Liver (tissue), 9 donors: ENCODE measurements around the gene STX5. TPM values are rescaled to one million over a fixed set of nuclear protein-coding genes. Genes with fewer than 3 reads are reported as not detected.

ENCODE experiments used
- DNase-seq: peaks from one replicate; pipeline ENCODE4 v3.0.0-alpha.2; 2017; ENCODE audit warnings: low spot score
- H3K27ac ChIP-seq, 2 donors: one replicate each; pipeline ENCODE4 v1.7.0; 2013; ENCODE audit warnings: inconsistent platforms in 2 of 2, low read length in 2 of 2, control low read depth in 1 of 2, low read depth in 1 of 2, mild to moderate bottlenecking in 1 of 2
- H3K27me3 ChIP-seq, 4 donors: one replicate each; pipeline versions ENCODE4 v1.6.1 to v1.7.0; 2013; ENCODE audit warnings: low read length in 3 of 4, inconsistent platforms in 1 of 4, mild to moderate bottlenecking in 1 of 4, moderate library complexity in 1 of 4; ENCODE audit not compliant: control insufficient read depth in 4 of 4, insufficient read depth in 4 of 4
- H3K36me3 ChIP-seq, 4 donors: one replicate each; pipeline versions ENCODE4 v1.6.1 to v1.7.0; 2013; ENCODE audit warnings: low read length in 3 of 4, mild to moderate bottlenecking in 3 of 4, low read depth in 1 of 4, moderate library complexity in 1 of 4; ENCODE audit not compliant: control insufficient read depth in 4 of 4, insufficient read depth in 3 of 4
- H3K4me1 ChIP-seq, 4 donors: one replicate each; pipeline versions ENCODE4 v1.6.1 to v1.7.0; 2013; ENCODE audit warnings: low read length in 3 of 4, mild to moderate bottlenecking in 3 of 4, moderate library complexity in 1 of 4; ENCODE audit not compliant: control insufficient read depth in 4 of 4, insufficient read depth in 4 of 4
- H3K4me3 ChIP-seq, 3 donors: one replicate each; pipeline versions ENCODE4 v1.6.1 to v1.7.0; 2013; ENCODE audit warnings: low read length in 3 of 3, control low read depth in 1 of 3, low read depth in 1 of 3, mild to moderate bottlenecking in 1 of 3
- H3K9ac ChIP-seq, 2 donors: one replicate each; pipeline ENCODE4 v1.7.0; 2013; ENCODE audit warnings: low read length in 2 of 2, mild to moderate bottlenecking in 2 of 2, moderate library complexity in 2 of 2, control low read depth in 1 of 2, low read depth in 1 of 2
- H3K9me3 ChIP-seq, 4 donors: one replicate each; pipeline versions ENCODE4 v1.6.1 to v1.7.0; 2013; ENCODE audit warnings: low read length in 3 of 4; ENCODE audit not compliant: control insufficient read depth in 4 of 4
- ATF3 ChIP-seq: IDR thresholded peaks from 2 replicates; pipeline ENCODE4 v1.6.1; 2016; ENCODE audit warnings: antibody characterized with exemption
- CTCF ChIP-seq: fragments of 150-350 bp; IDR thresholded peaks from 2 replicates; pipeline ENCODE4 v1.5.1; 2017; ENCODE audit warnings: improper control_type of control experiment, low read depth, low read length; ENCODE audit not compliant: missing input control
- EGR1 ChIP-seq, 2 donors: IDR thresholded peaks; 2 replicates each; pipeline ENCODE4 v1.6.1; 2016 to 2018; ENCODE audit warnings: antibody characterized with exemption in 2 of 2, low read depth in 2 of 2
- FOXA1 ChIP-seq: IDR thresholded peaks from 2 replicates; pipeline ENCODE4 v1.6.1; 2016; ENCODE audit warnings: antibody characterized with exemption
- FOXA2 ChIP-seq: IDR thresholded peaks from 2 replicates; pipeline ENCODE4 v1.6.1; 2016; ENCODE audit warnings: antibody characterized with exemption
- GABPA ChIP-seq, 2 donors: IDR thresholded peaks in 1 of 2; conservative IDR thresholded peaks in 1 of 2; 2 replicates each; pipeline ENCODE4 v1.6.1; 2016; ENCODE audit warnings: antibody characterized with exemption in 2 of 2, mild to moderate bottlenecking in 1 of 2, moderate library complexity in 1 of 2
- HNF4A ChIP-seq, 2 donors: conservative IDR thresholded peaks; 2 replicates each; pipeline ENCODE4 v1.6.1; 2016; ENCODE audit warnings: antibody characterized with exemption in 2 of 2, mild to moderate bottlenecking in 2 of 2
- HNF4G ChIP-seq: IDR thresholded peaks from 2 replicates; pipeline ENCODE4 v1.6.1; 2016; ENCODE audit warnings: antibody characterized with exemption
- MAX ChIP-seq: IDR thresholded peaks from 2 replicates; pipeline ENCODE4 v1.6.1; 2016; ENCODE audit warnings: antibody characterized with exemption
- NR2F2 ChIP-seq: IDR thresholded peaks from 2 replicates; pipeline ENCODE4 v1.6.1; 2016; ENCODE audit warnings: antibody characterized with exemption
- RAD21 ChIP-seq, 2 donors: IDR thresholded peaks; 2 replicates each; pipeline ENCODE4 v1.6.1; 2016; ENCODE audit warnings: antibody characterized with exemption in 2 of 2, mild to moderate bottlenecking in 2 of 2
- REST ChIP-seq: IDR thresholded peaks from 2 replicates; pipeline ENCODE4 v1.6.1; 2016; ENCODE audit warnings: antibody characterized with exemption, mild to moderate bottlenecking
- RXRA ChIP-seq, 2 donors: IDR thresholded peaks; 2 replicates each; pipeline ENCODE4 v1.6.1; 2017 to 2018; ENCODE audit warnings: antibody characterized with exemption in 2 of 2, mild to moderate bottlenecking in 1 of 2
- SP1 ChIP-seq: IDR thresholded peaks from 2 replicates; pipeline ENCODE4 v1.6.1; 2018; ENCODE audit warnings: antibody characterized with exemption, mild to moderate bottlenecking
- TAF1 ChIP-seq: conservative IDR thresholded peaks from 2 replicates; pipeline ENCODE4 v1.6.1; 2016; ENCODE audit warnings: antibody characterized with exemption, mild to moderate bottlenecking
- YY1 ChIP-seq: IDR thresholded peaks from 2 replicates; pipeline ENCODE4 v1.6.1; 2016; ENCODE audit warnings: antibody characterized with exemption, mild to moderate bottlenecking
- ZBTB33 ChIP-seq: IDR thresholded peaks from 2 replicates; pipeline ENCODE4 v1.6.1; 2016; ENCODE audit warnings: antibody characterized with exemption
- WGBS: extraction: QIAGEN DNeasy Blood & Tissue Kit; methylation state at CpG from one replicate; pipeline ENCODE4 v1.1.7; 2013; 5-methylcytosine and 5-hydroxymethylcytosine counted together
- polyA plus RNA-seq, 2 donors: library from polyadenylated mRNA; stranded (reverse) in 1 of 2; unstranded in 1 of 2; fragments of 200-250 nt in 1 of 2; fragments of >200 nt in 1 of 2; fragmentation: Nextera tagmentation in 1 of 2; extraction: Ambion mirVana in 1 of 2; gene quantifications; one replicate each; pipeline versions ENCODE4 v1.2.1 to v1.2.3, GENCODE V29; 2013 to 2015
- total RNA-seq, 2 donors: library from RNA; depleted of rRNA; stranded (reverse); fragments of >200 nt; gene quantifications; one replicate each; pipeline ENCODE4 v1.2.3, GENCODE V29; 2014
- donor health status: healthy.
- donor health status: healthy.
- donor health status: healthy.
- donor health status: healthy.
- donor health status: healthy.

Gene STX5
- total and polyA plus RNA-seq, 4 donors = 13.6 to 34.1 (median 26.1) TPM

GRCh38 chr11:62794201-62794775, 37.6 kb downstream of the STX5 start:
- Histone ChIP-seq H3K27me3 (no peaks in the 10 kb centered on the region), H3K9me3 (no peaks in the 10 kb centered on the region), H3K27ac (no peak overlapping the region), H3K36me3 (peaks cover 10 to 60% (median 42%) of the 10 kb centered on the region in 4 donors), H3K4me3 (no peak overlapping the region), H3K4me1 (peaks cover 0 to 25% (median 23%) of the 10 kb centered on the region in 4 donors), H3K9ac (no peak overlapping the region)
- DNase-seq = no peak
- no peak for TF ChIP-seq RAD21 (IDR thresholded peaks at IDR 0.05)
- no peak for TF ChIP-seq GABPA (IDR thresholded peaks at IDR 0.05 in 1 of 2, conservative IDR thresholded peaks at IDR 0.05 in 1 of 2)
- no peak for TF ChIP-seq HNF4G
- TF ChIP-seq REST = no peak
- TF ChIP-seq SP1 = no peak
- no peak for TF ChIP-seq CTCF
- no peak for TF ChIP-seq TAF1
- no peak for TF ChIP-seq FOXA1
- TF ChIP-seq MAX = no peak
- 95% methylated on average over 8 of the region's 8 CpGs for WGBS

GRCh38 chr11:62792202-62792575, 39.7 kb downstream of the STX5 start:
- peaks cover 5 to 46% (median 29%) of the 10 kb centered on the region in 4 donors for H3K36me3 ChIP-seq
- H3K27me3 ChIP-seq = no peaks in the 10 kb centered on the region
- H3K4me3 ChIP-seq = no peak overlapping the region
- no peak for DNase-seq
- 41% methylated on average over 11 of the region's 11 CpGs for WGBS
- peaks cover 0 to 41% (median 34%) of the 10 kb centered on the region in 4 donors for H3K4me1 ChIP-seq
- H3K9me3 ChIP-seq = no peaks in the 10 kb centered on the region
- peak overlapping the region; percentile 49 to 85 for H3K27ac ChIP-seq
- H3K9ac ChIP-seq = no peak overlapping the region
- no peak for TF ChIP-seq GABPA (IDR thresholded peaks at IDR 0.05 in 1 of 2, conservative IDR thresholded peaks at IDR 0.05 in 1 of 2)
- TF ChIP-seq MAX = no peak
- no peak for TF ChIP-seq TAF1
- no peak for TF ChIP-seq REST
- no peak for TF ChIP-seq FOXA2
- no peak for TF ChIP-seq HNF4G
- no peak for TF ChIP-seq HNF4A (conservative IDR thresholded peaks at IDR 0.05)
- TF ChIP-seq ATF3 = no peak
- no peak for TF ChIP-seq RAD21 (IDR thresholded peaks at IDR 0.05)
- TF ChIP-seq NR2F2 = no peak
- TF ChIP-seq CTCF = no peak
- no peak for TF ChIP-seq FOXA1
- TF ChIP-seq RXRA (IDR thresholded peaks at IDR 0.05) = no peak
- no peak for TF ChIP-seq ZBTB33
- TF ChIP-seq EGR1 (IDR thresholded peaks at IDR 0.05; ENCODE audit: low read depth in 2 of 2) = no peak
- TF ChIP-seq YY1 = no peak
